Globus pallidus (tissue), 1 donor: ENCODE measurements around the gene BEST4.
A peak's percentile ranks its signal among the peaks of the same experiment; 100 is the strongest.
"Not testable (repeated sequence)": the region's sequence is repeated elsewhere in the genome, so short reads cannot be mapped to it uniquely, and the experiment has no call there.

Experiments
- DNase-seq: peaks from one replicate; pipeline ENCODE4 v3.0.0-alpha.2; 2015; ENCODE audit warnings: low spot score

BEST4 gene

GRCh38 chr1:44819196-44819607 lies 31.2 kb upstream of the BEST4 start:
- no peak for DNase-seq

GRCh38 chr1:44817771-44818495 lies 30.0 kb upstream of the BEST4 start:
- no peak for DNase-seq

DNA sequence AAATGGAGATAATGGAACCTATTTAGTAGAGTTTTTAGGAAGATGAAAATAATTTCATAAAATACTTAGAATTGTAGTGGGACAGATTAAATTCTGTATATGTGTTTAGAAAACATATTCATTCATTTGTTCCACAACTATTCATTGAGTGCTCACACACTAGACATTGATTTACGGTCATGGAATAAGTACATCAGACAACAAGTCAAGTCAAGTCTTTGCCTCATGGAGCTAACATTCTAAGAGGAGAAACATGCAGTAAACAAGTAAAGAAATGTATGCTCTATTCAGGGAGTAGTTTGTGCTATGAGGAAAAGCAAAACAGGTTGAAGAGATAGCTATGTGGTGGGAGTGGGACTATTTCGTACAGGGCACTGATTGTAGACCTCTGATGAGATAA lies 29.3 kb upstream of the BEST4 start:
- DNase-seq = no peak

GRCh38 chr1:44815926-44816325 lies 28.0 kb upstream of the BEST4 start:
- DNase-seq = not testable (repeated sequence)

GRCh38 chr1:44812822-44813543 lies 25.0 kb upstream of the BEST4 start:
- DNase-seq = no peak

DNA sequence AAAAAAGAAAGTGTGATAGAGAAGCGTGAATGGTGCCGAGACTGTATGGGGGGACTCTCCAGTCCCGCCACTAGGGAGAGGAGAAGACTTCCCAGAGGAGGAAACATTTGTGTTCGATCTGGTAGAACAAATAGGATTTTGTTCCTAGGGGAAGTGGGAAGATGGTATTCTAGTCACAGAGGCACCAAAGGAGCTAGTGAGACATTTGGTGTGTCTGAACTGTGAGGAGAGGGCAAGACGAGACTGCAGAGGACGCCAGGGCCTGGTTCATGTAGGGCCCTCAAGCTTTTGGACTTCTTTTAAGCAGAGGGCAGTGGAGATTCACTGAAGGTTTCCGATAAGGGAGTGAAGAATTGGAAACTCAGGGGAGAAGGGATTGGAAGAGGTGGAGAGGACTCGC lies 23.3 kb upstream of the BEST4 start:
- no peak for DNase-seq

DNA sequence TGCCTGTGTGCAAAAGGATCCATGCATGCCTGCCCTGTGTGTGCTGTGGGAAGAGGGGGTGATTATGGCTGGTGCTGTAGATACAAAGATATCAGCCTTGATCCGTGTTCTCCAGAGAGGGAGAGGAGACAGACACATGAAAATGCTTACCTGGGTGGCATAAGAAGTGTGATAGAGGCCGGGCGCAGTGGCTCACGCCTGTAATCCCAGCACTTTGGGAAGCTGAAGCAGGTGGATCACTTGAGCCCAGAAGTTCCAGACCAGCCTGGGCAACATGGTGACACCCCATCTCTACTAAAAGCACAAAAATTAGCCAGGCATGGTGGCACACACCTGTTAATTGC lies 22.8 kb upstream of the BEST4 start:
- DNase-seq = not testable (repeated sequence)

GRCh38 chr1:44810101-44810761 lies 22.3 kb upstream of the BEST4 start:
- DNase-seq = no peak

DNA sequence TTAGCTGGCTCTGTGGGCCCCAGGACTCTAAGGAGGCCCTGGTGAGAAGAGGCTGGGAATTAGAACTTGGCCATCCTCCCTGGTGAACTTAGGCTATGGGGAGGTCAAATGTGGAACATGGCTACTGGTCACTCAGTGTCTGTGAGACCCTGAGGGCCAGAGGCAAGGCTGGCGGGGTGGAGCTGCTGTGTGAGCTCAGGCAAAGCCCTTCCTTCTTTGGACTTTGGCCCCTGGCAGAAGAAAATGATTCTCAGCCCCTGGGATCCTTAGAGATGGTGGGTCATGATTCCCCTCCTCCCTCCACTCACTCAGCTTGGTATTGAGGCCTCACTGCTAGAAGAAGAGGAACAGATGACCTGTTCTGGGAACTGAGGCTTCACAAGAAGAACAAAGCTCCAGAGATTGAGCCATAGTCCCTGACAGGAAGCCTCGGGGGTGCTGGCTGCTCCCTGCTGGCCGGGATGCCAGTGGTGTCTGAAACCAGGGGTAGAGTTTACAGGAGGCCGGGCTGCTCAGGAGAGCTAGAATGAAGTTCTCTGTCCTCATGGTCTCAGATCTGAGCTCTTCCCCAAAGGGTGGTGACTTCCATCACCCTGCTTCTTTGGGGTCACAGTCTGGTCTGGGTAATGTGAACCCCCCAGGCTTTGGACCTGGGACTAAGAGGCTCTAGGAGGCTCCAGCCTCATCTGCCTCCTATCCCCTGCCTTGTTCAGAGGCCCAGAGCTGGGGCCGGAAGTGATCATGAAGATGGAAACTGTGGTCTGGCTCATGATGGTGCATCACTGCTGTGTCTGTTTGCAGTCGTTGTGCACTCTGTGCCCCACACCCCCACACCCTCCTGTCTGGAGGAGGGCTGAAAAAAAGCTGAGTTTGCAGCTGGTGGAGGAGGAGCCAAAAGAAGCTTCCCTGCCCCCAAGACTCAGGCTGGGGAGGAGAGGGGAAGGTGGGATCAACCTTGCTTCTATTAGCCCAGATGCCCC lies 21.3 kb upstream of the BEST4 start:
- DNase-seq = no peak

GRCh38 chr1:44808063-44808937 lies 20.3 kb upstream of the BEST4 start, which contains the start of gene BTBD19:
Gene BTBD19 (plus strand): TSS chr1:44808523. CDS start chr1:44808821, 298 bp downstream.
- DNase-seq = peak; percentile 82

GRCh38 chr1:44807364-44808062 lies 19.5 kb upstream of the BEST4 start:
- peak; percentile 83 for DNase-seq

- no peak for DNase-seq
Measured at GRCh38 chr1:44806704-44807363, 18.9 kb upstream of the BEST4 start, which contains the start of gene DYNLT4. Gene DYNLT4 (minus strand): TSS chr1:44807351. CDS start chr1:44806668, 683 bp downstream.

DNA sequence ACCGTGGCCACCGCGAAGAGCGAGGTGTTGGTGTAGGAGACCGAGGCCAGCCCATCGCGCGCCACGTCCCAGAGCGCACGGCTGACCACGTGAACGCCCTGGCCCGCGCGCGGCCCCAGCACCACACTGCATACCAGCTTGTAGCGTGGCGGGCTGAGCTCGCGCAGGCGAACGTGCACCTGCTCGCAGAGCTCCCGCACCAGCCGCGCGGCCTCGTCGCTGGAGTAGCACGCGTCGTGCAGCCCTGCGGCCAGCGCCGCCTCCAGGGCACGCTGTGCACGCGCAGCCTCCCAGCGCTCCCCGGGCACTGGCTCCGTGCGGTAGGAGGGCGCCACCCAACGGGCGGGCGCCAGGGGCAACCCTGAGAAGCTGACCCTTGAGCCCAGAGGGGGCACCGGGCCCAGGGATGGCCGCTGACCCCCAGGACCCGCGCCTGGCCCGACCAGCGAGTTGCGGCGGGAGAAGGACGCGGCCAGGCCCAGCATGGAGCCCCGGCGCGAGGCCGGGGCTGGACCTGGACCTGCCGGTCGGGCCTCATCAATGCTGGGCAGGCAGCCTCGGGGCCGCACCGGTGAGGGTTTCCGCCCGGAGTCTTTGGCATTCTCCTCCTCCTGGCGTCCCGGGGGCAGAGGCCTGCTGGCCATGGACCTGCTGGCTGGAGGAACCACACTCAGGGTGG lies 18.2 kb upstream of the BEST4 start:
- DNase-seq = no peak

DNA sequence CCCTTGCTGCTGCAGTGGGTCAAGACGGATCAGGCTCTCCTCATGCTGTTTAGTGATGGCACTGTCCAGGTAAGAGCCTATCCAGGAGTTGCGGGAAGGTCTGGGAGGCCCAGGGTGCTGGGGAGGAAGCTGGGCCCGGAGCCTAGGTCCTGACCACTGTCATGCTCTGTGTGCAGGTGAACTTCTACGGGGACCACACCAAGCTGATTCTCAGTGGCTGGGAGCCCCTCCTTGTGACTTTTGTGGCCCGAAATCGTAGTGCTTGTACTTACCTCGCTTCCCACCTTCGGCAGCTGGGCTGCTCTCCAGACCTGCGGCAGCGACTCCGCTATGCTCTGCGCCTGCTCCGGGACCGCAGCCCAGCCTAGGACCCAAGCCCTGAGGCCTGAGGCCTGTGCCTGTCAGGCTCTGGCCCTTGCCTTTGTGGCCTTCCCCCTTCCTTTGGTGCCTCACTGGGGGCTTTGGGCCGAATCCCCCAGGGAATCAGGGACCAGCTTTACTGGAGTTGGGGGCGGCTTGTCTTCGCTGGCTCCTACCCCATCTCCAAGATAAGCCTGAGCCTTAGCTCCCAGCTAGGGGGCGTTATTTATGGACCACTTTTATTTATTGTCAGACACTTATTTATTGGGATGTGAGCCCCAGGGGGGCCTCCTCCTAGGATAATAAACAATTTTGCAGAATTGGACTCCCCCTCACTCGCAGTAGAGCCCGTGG lies 17.5 kb upstream of the BEST4 start:
- no peak for DNase-seq

DNA sequence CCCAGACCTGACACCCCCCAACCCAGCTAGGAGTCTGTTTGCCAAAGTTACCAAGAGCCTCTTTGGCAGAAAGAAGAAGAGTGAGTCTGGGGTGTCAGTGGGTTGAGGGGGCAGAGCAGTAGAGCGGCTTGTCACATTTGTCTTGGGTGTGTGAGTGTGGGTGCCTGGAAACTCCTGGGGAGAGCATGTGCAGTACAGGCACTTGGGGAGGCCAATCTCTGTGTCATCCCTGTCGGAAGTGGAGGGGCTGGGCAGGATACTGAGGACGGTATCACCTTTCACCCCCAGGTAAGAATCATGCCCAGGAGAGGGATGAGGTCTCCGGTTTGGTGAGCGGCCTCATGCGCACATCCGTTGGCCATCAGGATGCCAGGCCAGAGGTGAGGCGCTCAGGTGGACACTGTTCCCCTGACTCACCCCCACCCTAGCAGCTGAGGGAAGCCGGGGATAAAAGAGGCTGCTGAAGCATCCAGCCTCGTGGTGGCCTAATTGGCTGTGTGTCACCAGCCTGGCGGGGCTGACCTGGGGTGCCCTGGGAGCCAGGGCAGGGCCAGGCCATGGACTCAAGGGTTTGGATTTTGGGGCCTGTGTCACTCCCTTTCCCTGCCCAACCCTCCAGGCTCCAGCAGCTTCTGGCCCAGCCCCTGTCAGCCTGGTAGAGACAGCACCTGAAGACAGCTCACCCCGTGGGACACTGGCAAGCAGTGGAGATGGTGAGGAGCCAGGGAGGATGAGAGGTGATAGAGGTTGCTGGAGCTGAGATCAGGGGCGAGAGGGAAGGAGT lies 15.5 kb upstream of the BEST4 start:
- no peak for DNase-seq

DNA sequence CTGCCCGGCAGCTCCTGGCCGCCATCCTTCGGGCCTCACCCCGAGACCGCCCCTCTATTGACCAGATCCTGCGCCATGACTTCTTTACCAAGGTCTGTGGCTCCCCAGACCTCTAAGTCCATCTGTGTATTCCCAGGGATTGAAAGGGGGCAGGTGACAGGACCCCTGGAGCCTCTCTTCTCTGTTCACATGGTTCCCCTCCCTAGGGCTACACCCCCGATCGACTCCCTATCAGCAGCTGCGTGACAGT lies 15.0 kb upstream of the BEST4 start:
- DNase-seq = no peak

DNA sequence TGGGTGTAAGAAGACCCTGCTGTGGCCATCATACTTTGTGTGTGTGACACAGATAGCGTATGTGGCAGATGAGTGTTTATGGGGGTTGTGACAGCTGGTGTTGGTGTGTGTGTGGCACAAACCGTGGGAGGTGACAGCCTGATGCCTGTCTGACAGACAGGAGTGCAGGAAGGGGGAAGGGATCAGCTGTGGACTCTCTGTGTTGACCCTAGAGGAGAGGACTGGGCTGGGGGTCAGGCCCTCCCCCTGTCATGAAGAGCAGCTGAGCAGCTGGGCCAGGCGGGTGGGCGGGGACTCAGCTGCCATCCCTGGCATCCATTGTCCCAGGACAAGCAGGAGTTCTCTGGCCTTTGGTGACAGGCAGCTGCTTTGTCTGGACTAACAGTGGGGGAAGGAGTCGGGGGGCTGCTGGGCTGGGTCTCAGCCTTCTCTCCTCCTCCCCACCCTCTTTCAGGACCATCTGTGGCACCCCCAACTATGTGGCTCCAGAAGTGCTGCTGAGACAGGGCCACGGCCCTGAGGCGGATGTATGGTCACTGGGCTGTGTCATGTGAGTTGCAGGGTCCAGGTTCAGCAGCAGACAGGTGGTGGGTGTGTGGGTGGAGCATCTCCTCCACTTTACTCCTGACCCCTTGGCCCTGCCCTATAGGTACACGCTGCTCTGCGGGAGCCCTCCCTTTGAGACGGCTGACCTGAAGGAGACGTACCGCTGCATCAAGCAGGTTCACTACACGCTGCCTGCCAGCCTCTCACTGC lies 14.5 kb upstream of the BEST4 start:
- DNase-seq = peak; percentile 51
